Endothelial cell of umbilical vein (primary cell): ENCODE results near the gene MIA3.

ENCODE experiments used
- EZH2 ChIP-seq: IDR thresholded peaks from 2 replicates; pipeline ENCODE4 v1.6.1; 2012; ENCODE audit warnings: borderline replicate concordance, low read depth, mild to moderate bottlenecking, moderate library complexity, low read length, inconsistent platforms; ENCODE audit not compliant: severe bottlenecking
- GATA2 ChIP-seq: IDR thresholded peaks from 2 replicates; pipeline ENCODE4 v1.7.0; 2011; ENCODE audit warnings: low read depth, mild to moderate bottlenecking, moderate library complexity, mixed read lengths, low read length; ENCODE audit not compliant: insufficient read length, insufficient read depth
- MYC ChIP-seq: IDR thresholded peaks from one replicate; pipeline ENCODE4 v1.6.1; 2011; ENCODE audit warnings: mild to moderate bottlenecking, low read depth, low read length
- POLR2A ChIP-seq: IDR thresholded peaks from 2 replicates; pipeline ENCODE4 v1.6.1; 2012; ENCODE audit warnings: low read depth, mild to moderate bottlenecking, control low read depth, low read length
- POLR2AphosphoS5 ChIP-seq: IDR thresholded peaks from 2 replicates; pipeline ENCODE4 v1.6.1; 2012; ENCODE audit warnings: low read depth, mild to moderate bottlenecking, control low read depth, low read length, moderate library complexity; ENCODE audit not compliant: insufficient read depth
- TF ChIP-seq, protein P1 (sequence below), 2 donors: IDR thresholded peaks; 1 replicate in 1 of 2; 2 replicates in 1 of 2; pipeline ENCODE4 v1.5.1; 2011; ENCODE audit warnings: low read length in 2 of 2, mild to moderate bottlenecking in 2 of 2, moderate library complexity in 2 of 2, control low read depth in 1 of 2, inconsistent platforms in 1 of 2, low read depth in 1 of 2; ENCODE audit not compliant: insufficient read depth in 1 of 2; ENCODE audit errors: extremely low read depth in 1 of 2
- TF ChIP-seq, protein P2 (sequence below): IDR thresholded peaks from 2 replicates; pipeline ENCODE4 v1.6.1; 2011; ENCODE audit not compliant: insufficient read depth, insufficient read length

DNA sequence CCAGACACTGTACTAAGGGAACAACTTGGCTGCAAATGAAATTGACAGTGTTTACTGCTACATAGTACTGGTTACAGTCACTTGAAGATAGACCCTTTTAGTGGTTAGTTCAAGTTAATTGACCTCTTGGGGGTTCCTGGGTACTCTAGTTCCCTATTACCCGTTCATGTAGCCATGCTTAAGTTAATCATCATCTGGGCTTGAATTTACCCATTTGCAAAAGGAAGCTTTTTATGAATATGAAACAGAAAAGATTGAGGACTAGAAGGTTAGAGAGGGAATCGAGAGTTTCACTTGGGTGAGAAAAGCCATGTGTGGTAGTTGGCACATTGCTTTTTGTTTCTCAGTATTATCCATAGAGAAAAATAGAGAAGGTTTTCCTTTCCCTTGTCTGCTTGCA lies 2.7 kb downstream of the MIA3 start:
- TF ChIP-seq POLR2A (no peak), POLR2AphosphoS5 (no peak), EZH2 (no peak), GATA2 (no peak), MYC (no peak)
- TF ChIP-seq, protein P1, sequence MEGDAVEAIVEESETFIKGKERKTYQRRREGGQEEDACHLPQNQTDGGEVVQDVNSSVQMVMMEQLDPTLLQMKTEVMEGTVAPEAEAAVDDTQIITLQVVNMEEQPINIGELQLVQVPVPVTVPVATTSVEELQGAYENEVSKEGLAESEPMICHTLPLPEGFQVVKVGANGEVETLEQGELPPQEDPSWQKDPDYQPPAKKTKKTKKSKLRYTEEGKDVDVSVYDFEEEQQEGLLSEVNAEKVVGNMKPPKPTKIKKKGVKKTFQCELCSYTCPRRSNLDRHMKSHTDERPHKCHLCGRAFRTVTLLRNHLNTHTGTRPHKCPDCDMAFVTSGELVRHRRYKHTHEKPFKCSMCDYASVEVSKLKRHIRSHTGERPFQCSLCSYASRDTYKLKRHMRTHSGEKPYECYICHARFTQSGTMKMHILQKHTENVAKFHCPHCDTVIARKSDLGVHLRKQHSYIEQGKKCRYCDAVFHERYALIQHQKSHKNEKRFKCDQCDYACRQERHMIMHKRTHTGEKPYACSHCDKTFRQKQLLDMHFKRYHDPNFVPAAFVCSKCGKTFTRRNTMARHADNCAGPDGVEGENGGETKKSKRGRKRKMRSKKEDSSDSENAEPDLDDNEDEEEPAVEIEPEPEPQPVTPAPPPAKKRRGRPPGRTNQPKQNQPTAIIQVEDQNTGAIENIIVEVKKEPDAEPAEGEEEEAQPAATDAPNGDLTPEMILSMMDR (IDR thresholded peaks at IDR 0.05; ENCODE audit: extremely low read depth in 1 of 2, insufficient read depth in 1 of 2, low read depth in 1 of 2, low read length in 2 of 2): no peak
- TF ChIP-seq, protein P2, sequence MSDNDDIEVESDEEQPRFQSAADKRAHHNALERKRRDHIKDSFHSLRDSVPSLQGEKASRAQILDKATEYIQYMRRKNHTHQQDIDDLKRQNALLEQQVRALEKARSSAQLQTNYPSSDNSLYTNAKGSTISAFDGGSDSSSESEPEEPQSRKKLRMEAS: no peak
